Loucy (cell line): ENCODE data around the gene RAPGEF5.

ENCODE experiments used
- H2AFZ ChIP-seq: fragments of 200-600 bp; sonication (generic); 2 replicates; pipeline ENCODE4 v1.6.0; 2016; ENCODE audit warnings: antibody characterized with exemption, mild to moderate bottlenecking, low read length, moderate library complexity
- H3F3A ChIP-seq: fragments of 200-600 bp; 2 replicates; pipeline ENCODE4 v1.6.0; 2016; ENCODE audit warnings: antibody characterized with exemption, low read depth, mild to moderate bottlenecking
- H3K27me3 ChIP-seq: fragments of 200-600 bp; sonication (generic); 2 replicates; pipeline ENCODE4 v1.6.1; 2014; ENCODE audit warnings: low read length, mild to moderate bottlenecking; ENCODE audit not compliant: insufficient read depth, poor library complexity, severe bottlenecking
- H3K36me3 ChIP-seq: fragments of 200-600 bp; sonication (generic); 2 replicates; pipeline ENCODE4 v1.6.1; 2016; ENCODE audit warnings: low read length; ENCODE audit not compliant: insufficient read depth
- H3K4me1 ChIP-seq: fragments of 200-600 bp; sonication (generic); 2 replicates; pipeline ENCODE4 v1.5.1; 2014; ENCODE audit warnings: low read length, mild to moderate bottlenecking; ENCODE audit not compliant: insufficient read depth, poor library complexity, severe bottlenecking
- H3K4me2 ChIP-seq: fragments of 200-600 bp; sonication (generic); 2 replicates; pipeline ENCODE4 v1.6.0; 2014; ENCODE audit warnings: antibody characterized with exemption, low read length, low read depth, mild to moderate bottlenecking; ENCODE audit not compliant: poor library complexity, severe bottlenecking
- H3K4me3 ChIP-seq: fragments of 200-600 bp; sonication (generic); 2 replicates; pipeline ENCODE4 v1.5.1; 2014; ENCODE audit warnings: low read length, mild to moderate bottlenecking, mixed read lengths; ENCODE audit not compliant: poor library complexity, severe bottlenecking
- H3K79me2 ChIP-seq: fragments of 200-600 bp; sonication (generic); 2 replicates; pipeline ENCODE4 v1.6.1; 2014; ENCODE audit warnings: low read length; ENCODE audit not compliant: insufficient read depth
- H3K9ac ChIP-seq: fragments of 200-600 bp; sonication (generic); 2 replicates; pipeline ENCODE4 v1.6.0; 2014; ENCODE audit warnings: mild to moderate bottlenecking, low read depth, low read length, moderate library complexity; ENCODE audit not compliant: poor library complexity, severe bottlenecking
- H3K9me2 ChIP-seq: fragments of 200-600 bp; sonication (generic); replicated peaks from 2 replicates; pipeline ENCODE4 v1.6.1; 2016; ENCODE audit warnings: low read depth, low read length, mixed read lengths
- H3K9me3 ChIP-seq: fragments of 200-600 bp; sonication (generic); 2 replicates; pipeline ENCODE4 v1.6.1; 2014; ENCODE audit warnings: mild to moderate bottlenecking, antibody characterized with exemption, low read length, low read depth; ENCODE audit not compliant: insufficient read depth
- H4K20me1 ChIP-seq: fragments of 200-600 bp; sonication (generic); 2 replicates; pipeline ENCODE4 v1.6.0; 2014; ENCODE audit warnings: antibody characterized with exemption, low read length, mild to moderate bottlenecking; ENCODE audit not compliant: insufficient read depth, poor library complexity, severe bottlenecking
- CTCF ChIP-seq: fragments of 200-600 bp; sonication (generic); conservative IDR thresholded peaks from 2 replicates; pipeline ENCODE4 v1.5.1; 2014; ENCODE audit warnings: mild to moderate bottlenecking, antibody characterized with exemption, low read length
- EZH2phosphoT487 ChIP-seq: fragments of 200-600 bp; IDR thresholded peaks from 2 replicates; pipeline ENCODE4 v1.6.1; 2018; ENCODE audit warnings: antibody characterized with exemption, mild to moderate bottlenecking, moderate library complexity, borderline replicate concordance

The RAPGEF5 gene

DNA sequence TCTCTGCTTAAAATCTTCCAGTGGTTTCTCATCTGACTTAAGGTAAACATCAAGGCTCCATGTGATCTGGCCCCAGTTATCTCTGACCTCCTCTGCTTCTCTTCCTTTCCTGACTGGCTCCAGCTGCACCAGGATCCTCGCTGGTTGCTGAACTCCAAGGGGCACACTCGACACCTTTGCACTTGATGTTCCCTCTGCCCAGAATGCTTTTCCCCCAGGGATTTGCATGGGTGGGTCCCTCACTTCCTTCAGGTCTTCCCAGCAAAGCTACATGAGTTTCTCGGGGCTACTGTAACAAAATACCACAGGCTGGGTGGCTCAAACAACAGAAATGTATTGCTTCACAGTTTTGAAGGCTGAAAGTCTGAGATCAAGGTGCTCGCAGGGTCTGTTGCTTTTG, 245.3 kb downstream of the RAPGEF5 start:
- Histone ChIP-seq H3K9me2 (no peaks in the 10 kb centered on the region), H3K4me1 (no peaks in the 10 kb centered on the region), H4K20me1 (no peaks in the 10 kb centered on the region), H3K27me3 (no peaks in the 10 kb centered on the region), H2AFZ (no peak overlapping the region), H3K9me3 (no peaks in the 10 kb centered on the region), H3F3A (no peaks in the 10 kb centered on the region), H3K4me2 (no peak overlapping the region), H3K9ac (no peak overlapping the region), H3K36me3 (no peaks in the 10 kb centered on the region), H3K4me3 (no peak overlapping the region), H3K79me2 (no peaks in the 10 kb centered on the region)
- TF ChIP-seq EZH2phosphoT487 (no peak), CTCF (no peak)

- Histone ChIP-seq H3K9ac (no peak overlapping the region), H3K9me3 (no peaks in the 10 kb centered on the region), H3K4me3 (no peak overlapping the region), H3K27me3 (no peaks in the 10 kb centered on the region), H4K20me1 (no peaks in the 10 kb centered on the region), H3K4me2 (no peak overlapping the region), H3K4me1 (no peaks in the 10 kb centered on the region), H3K9me2 (no peaks in the 10 kb centered on the region), H3K79me2 (no peaks in the 10 kb centered on the region), H2AFZ (no peak overlapping the region), H3K36me3 (no peaks in the 10 kb centered on the region), H3F3A (no peaks in the 10 kb centered on the region)
- TF ChIP-seq EZH2phosphoT487 (no peak), CTCF (no peak)
Observed at GRCh38 chr7:22110881-22111280, 246.1 kb downstream of the RAPGEF5 start.

GRCh38 chr7:22110227-22110839, 246.6 kb downstream of the RAPGEF5 start:
- Histone ChIP-seq H3K79me2 (no peaks in the 10 kb centered on the region), H3K4me2 (no peak overlapping the region), H2AFZ (no peak overlapping the region), H3K9ac (no peak overlapping the region), H3K4me1 (no peaks in the 10 kb centered on the region), H3K27me3 (no peaks in the 10 kb centered on the region), H3K4me3 (no peak overlapping the region), H3K9me3 (no peaks in the 10 kb centered on the region), H3K36me3 (no peaks in the 10 kb centered on the region), H3K9me2 (no peaks in the 10 kb centered on the region), H4K20me1 (no peaks in the 10 kb centered on the region), H3F3A (no peaks in the 10 kb centered on the region)
- peak; percentile 97 for TF ChIP-seq CTCF
- TF ChIP-seq EZH2phosphoT487, result no peak
